GM18951 (cell line): Measurements from ENCODE around the gene ANKS3.
A peak's percentile ranks its signal among the peaks of the same experiment; 100 is the strongest.

ENCODE experiments used
- POLR2A ChIP-seq: IDR thresholded peaks from 4 replicates; pipeline ENCODE4 v1.6.1; 2011; ENCODE audit warnings: mild to moderate bottlenecking; ENCODE audit not compliant: insufficient read length, insufficient read depth; ENCODE audit errors: extremely low read depth
- in situ Hi-C: fragments of 300-500 bp; cut with MboI; formaldehyde crosslinking; loops from one replicate; pipeline ENCODE4 v1.12.0; 2022; ENCODE audit warnings: low sequenced_read_pairs, mixed read lengths, inconsistent platforms; ENCODE audit not compliant: unreplicated experiment

Gene ANKS3

GRCh38 chr16:4700997-4701743 is 32.9 kb downstream of the ANKS3 start:
- TF ChIP-seq POLR2A: no peak
- in situ Hi-C loops: no loop called here

- no peak for TF ChIP-seq POLR2A
- in situ Hi-C loops: no loop called here
Observed at GRCh38 chr16:4700380-4700996, 33.6 kb downstream of the ANKS3 start.

GRCh38 chr16:4699046-4699556 is 35.0 kb downstream of the ANKS3 start:
- no peak for TF ChIP-seq POLR2A
- in situ Hi-C loops: no loop called here

GRCh38 chr16:4698321-4699045 is 35.6 kb downstream of the ANKS3 start:
- in situ Hi-C loops: no loop called here
- peak; percentile 7 for TF ChIP-seq POLR2A

GRCh38 chr16:4697848-4698291 is 36.2 kb downstream of the ANKS3 start:
- in situ Hi-C loops: no loop called here
- peak; percentile 4 for TF ChIP-seq POLR2A

- in situ Hi-C loops: no loop called here
Observed at GRCh38 chr16:4696905-4697847, 36.9 kb downstream of the ANKS3 start.

GRCh38 chr16:4696172-4696904 is 37.7 kb downstream of the ANKS3 start:
- TF ChIP-seq POLR2A: no peak
- in situ Hi-C loops: no loop called here

More at GRCh38 chr16:4696905-4697847, 36.9 kb downstream of the ANKS3 start:
- no peak for TF ChIP-seq POLR2A

GRCh38 chr16:4695473-4696171 is 38.4 kb downstream of the ANKS3 start:
- TF ChIP-seq POLR2A: no peak
- in situ Hi-C loops: no loop called here

GRCh38 chr16:4694642-4695451 is 39.2 kb downstream of the ANKS3 start:
- in situ Hi-C loops: no loop called here
- TF ChIP-seq POLR2A: no peak

- no peak for TF ChIP-seq POLR2A
- in situ Hi-C loops: no loop called here
Observed at GRCh38 chr16:4693956-4694641, 40.0 kb downstream of the ANKS3 start.

- in situ Hi-C loops: no loop called here
- peak; percentile 93 for TF ChIP-seq POLR2A
Observed at GRCh38 chr16:4693296-4693955, 40.6 kb downstream of the ANKS3 start, which contains the start of gene NUDT16L1. Gene NUDT16L1 (plus strand): TSS chr16:4693562. CDS start chr16:4693727, 165 bp downstream.
